Mesendoderm (in vitro differentiated cells): ENCODE data around the gene DNM3.
A peak's percentile ranks its signal among the peaks of the same experiment; 100 is the strongest.

Experiments used
- DNase-seq: peaks from one replicate; pipeline ENCODE4 v3.0.0; 2013
- H2AK5ac ChIP-seq: 2 replicates; pipeline ENCODE4 v1.6.1; 2013; ENCODE audit warnings: low read length, inconsistent platforms
- H2BK120ac ChIP-seq: 2 replicates; pipeline ENCODE4 v1.6.1; 2013; ENCODE audit warnings: low read depth, mild to moderate bottlenecking, low read length, moderate library complexity, mixed read lengths
- H2BK15ac ChIP-seq: replicated peaks from 2 replicates; pipeline ENCODE4 v1.6.1; 2013; ENCODE audit warnings: low read depth, mild to moderate bottlenecking, moderate library complexity
- H2BK5ac ChIP-seq: 2 replicates; pipeline ENCODE4 v1.6.1; 2013; ENCODE audit warnings: low read length, inconsistent platforms
- H3K18ac ChIP-seq: 2 replicates; pipeline ENCODE4 v1.6.1; 2013; ENCODE audit warnings: mild to moderate bottlenecking, low read length, mixed read lengths
- H3K23ac ChIP-seq: one replicate; pipeline ENCODE4 v1.6.1; 2013; ENCODE audit warnings: low read length
- H3K27ac ChIP-seq: 2 replicates; pipeline ENCODE4 v1.5.1; 2013; ENCODE audit warnings: low read depth, mild to moderate bottlenecking, inconsistent platforms, low read length, moderate library complexity
- H3K27me3 ChIP-seq: 2 replicates; pipeline ENCODE4 v1.6.1; 2013; ENCODE audit warnings: low read length, control low read depth, mild to moderate bottlenecking, inconsistent platforms; ENCODE audit not compliant: insufficient read depth, poor library complexity
- H3K36me3 ChIP-seq: 2 replicates; pipeline ENCODE4 v1.6.1; 2013; ENCODE audit warnings: low read length, inconsistent platforms; ENCODE audit not compliant: control insufficient read depth, insufficient read depth
- H3K4ac ChIP-seq: one replicate; pipeline ENCODE4 v1.6.1; 2013; ENCODE audit warnings: low read depth, mild to moderate bottlenecking, low read length, moderate library complexity
- H3K4me1 ChIP-seq: 2 replicates; pipeline ENCODE4 v1.6.1; 2013; ENCODE audit warnings: low read depth, low read length, inconsistent platforms; ENCODE audit not compliant: control insufficient read depth
- H3K4me2 ChIP-seq: 2 replicates; pipeline ENCODE4 v1.6.1; 2013; ENCODE audit warnings: low read length
- H3K4me3 ChIP-seq: 2 replicates; pipeline ENCODE4 v1.5.1; 2013; ENCODE audit warnings: mild to moderate bottlenecking, low read length
- H3K56ac ChIP-seq: one replicate; pipeline ENCODE4 v1.6.1; 2013; ENCODE audit warnings: low read length
- H3K79me1 ChIP-seq: 2 replicates; pipeline ENCODE4 v1.6.1; 2013; ENCODE audit warnings: low read length, inconsistent platforms
- H3K79me2 ChIP-seq: 2 replicates; pipeline ENCODE4 v1.6.1; 2013; ENCODE audit warnings: mild to moderate bottlenecking, low read length; ENCODE audit not compliant: control insufficient read depth, insufficient read depth
- H3K9ac ChIP-seq: 2 replicates; pipeline ENCODE4 v1.6.1; 2013; ENCODE audit warnings: low read length, inconsistent platforms
- H4K5ac ChIP-seq: one replicate; pipeline ENCODE4 v1.6.1; 2013; ENCODE audit warnings: low read length
- H4K8ac ChIP-seq: one replicate; pipeline ENCODE4 v1.6.1; 2013; ENCODE audit warnings: low read depth, mild to moderate bottlenecking, control low read depth, low read length, moderate library complexity
- WGBS: extraction: QIAGEN DNeasy Blood & Tissue Kit; methylation state at CpG from one replicate; pipeline ENCODE4 v1.1.7; 2013; ENCODE audit warnings: low lambda C conversion rate, missing lambda C conversion rate; ENCODE audit not compliant: insufficient coverage; ENCODE audit errors: extremely low coverage; 5-methylcytosine and 5-hydroxymethylcytosine counted together

Gene DNM3

DNA sequence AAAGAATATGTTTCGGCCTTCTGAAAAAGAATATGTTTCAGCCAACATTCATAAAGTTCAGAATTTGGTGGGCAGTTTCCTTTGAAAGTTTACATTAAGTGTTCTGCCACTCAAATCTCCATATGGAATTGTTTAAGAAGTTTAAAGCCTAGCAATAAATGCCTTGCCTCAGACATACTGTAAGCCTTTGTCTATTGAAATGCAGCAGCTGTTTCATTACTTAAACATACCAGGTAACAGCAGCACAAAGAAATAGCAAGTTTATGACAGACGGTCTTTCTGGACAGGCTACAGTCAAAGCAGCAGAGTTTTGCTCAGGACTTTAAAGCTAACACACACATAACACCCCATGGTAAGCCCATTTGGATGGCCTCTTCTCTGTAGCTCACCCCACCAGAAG lies 540.6 kb downstream of the DNM3 start:
- Histone ChIP-seq H3K4me2 (no peak overlapping the region), H2BK5ac (no peak overlapping the region), H2BK120ac (no peak overlapping the region), H3K4ac (no peak overlapping the region), H2AK5ac (no peak overlapping the region), H2BK15ac (no peak overlapping the region), H3K4me3 (no peak overlapping the region), H4K8ac (no peak overlapping the region), H4K5ac (no peak overlapping the region), H3K9ac (no peak overlapping the region), H3K23ac (no peak overlapping the region), H3K79me1 (no peaks in the 10 kb centered on the region), H3K56ac (no peak overlapping the region), H3K27ac (no peak overlapping the region), H3K79me2 (no peaks in the 10 kb centered on the region), H3K18ac (no peak overlapping the region), H3K36me3 (no peaks in the 10 kb centered on the region), H3K27me3 (no peaks in the 10 kb centered on the region), H3K4me1 (no peaks in the 10 kb centered on the region)
- WGBS, result no CpG with 5 or more reads among the region's 2 CpGs
- no peak for DNase-seq

DNA sequence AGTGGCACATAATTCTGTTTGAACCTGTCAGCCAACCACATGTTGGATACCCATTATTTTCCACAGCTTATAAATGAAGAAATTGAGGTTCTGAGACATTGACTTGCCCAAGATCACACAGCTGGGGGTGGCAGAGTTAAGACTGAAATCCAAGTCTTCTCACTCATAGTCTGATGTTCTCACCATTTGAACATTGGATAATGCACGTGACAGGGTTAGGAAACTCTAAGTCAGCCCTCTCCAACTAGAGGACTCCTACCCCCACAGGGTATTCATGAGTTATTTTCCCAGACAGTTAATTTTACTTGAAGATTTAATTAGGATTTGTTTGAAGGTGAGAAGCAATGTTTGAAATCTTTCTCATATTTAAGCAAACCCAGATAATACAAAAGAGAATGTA lies 541.1 kb downstream of the DNM3 start:
- H3K27ac ChIP-seq, result no peak overlapping the region
- no peak overlapping the region for H4K8ac ChIP-seq
- H3K79me1 ChIP-seq, result no peaks in the 10 kb centered on the region
- no peak overlapping the region for H3K56ac ChIP-seq
- no peak overlapping the region for H2AK5ac ChIP-seq
- no peak overlapping the region for H3K4ac ChIP-seq
- no peak overlapping the region for H3K4me3 ChIP-seq
- no peaks in the 10 kb centered on the region for H3K79me2 ChIP-seq
- H3K23ac ChIP-seq, result no peak overlapping the region
- no peak overlapping the region for H4K5ac ChIP-seq
- H2BK5ac ChIP-seq, result no peak overlapping the region
- no CpG with 5 or more reads among the region's 1 CpG for WGBS
- no peak overlapping the region for H3K9ac ChIP-seq
- no peak overlapping the region for H3K4me2 ChIP-seq
- H3K18ac ChIP-seq, result peak overlapping the region; percentile 68
- no peak for DNase-seq
- no peaks in the 10 kb centered on the region for H3K36me3 ChIP-seq
- H2BK120ac ChIP-seq, result no peak overlapping the region
- H3K4me1 ChIP-seq, result no peaks in the 10 kb centered on the region
- H2BK15ac ChIP-seq, result no peak overlapping the region
- no peaks in the 10 kb centered on the region for H3K27me3 ChIP-seq

- Histone ChIP-seq H3K4ac (no peak overlapping the region), H4K8ac (no peak overlapping the region), H3K4me3 (no peak overlapping the region), H3K4me2 (no peak overlapping the region), H3K79me2 (no peaks in the 10 kb centered on the region), H3K18ac (no peak overlapping the region), H3K79me1 (no peaks in the 10 kb centered on the region), H2BK15ac (peak overlapping the region; percentile 57), H2AK5ac (no peak overlapping the region), H4K5ac (no peak overlapping the region), H3K27me3 (no peaks in the 10 kb centered on the region), H3K9ac (no peak overlapping the region), H3K56ac (no peak overlapping the region), H3K4me1 (no peaks in the 10 kb centered on the region), H3K36me3 (no peaks in the 10 kb centered on the region), H3K27ac (no peak overlapping the region), H2BK120ac (no peak overlapping the region), H3K23ac (no peak overlapping the region), H2BK5ac (no peak overlapping the region)
- no CpG with 5 or more reads among the region's 4 CpGs for WGBS
- DNase-seq, result no peak
These were observed 541.7 kb downstream of the DNM3 start for GRCh38 chr1:172382990-172383389.

DNA sequence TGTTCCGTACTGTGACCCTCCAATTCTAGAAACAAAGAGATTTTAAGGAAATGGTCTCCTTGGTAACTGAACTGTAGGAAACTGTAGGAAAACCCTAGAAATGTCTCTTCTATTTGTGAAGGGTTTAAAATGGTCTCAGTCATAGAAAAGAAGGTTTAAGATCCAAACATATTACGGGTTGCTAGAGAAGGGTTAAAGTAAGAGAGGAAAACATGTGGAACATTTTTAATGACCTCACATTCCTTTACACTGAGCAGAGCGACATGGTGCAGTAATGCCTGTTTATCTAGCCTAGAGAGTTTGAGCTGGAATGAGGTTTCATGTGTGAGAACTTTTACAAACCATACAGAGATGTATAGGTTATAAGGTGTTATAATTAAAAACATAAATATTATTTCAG lies 542.2 kb downstream of the DNM3 start:
- H4K8ac ChIP-seq, result no peak overlapping the region
- H3K4me1 ChIP-seq, result no peaks in the 10 kb centered on the region
- no peak overlapping the region for H3K4ac ChIP-seq
- no peak overlapping the region for H2BK15ac ChIP-seq
- peak; percentile 39 for DNase-seq
- no CpG with 5 or more reads among the region's 3 CpGs for WGBS
- H3K36me3 ChIP-seq, result no peaks in the 10 kb centered on the region
- no peak overlapping the region for H3K56ac ChIP-seq
- no peak overlapping the region for H3K4me2 ChIP-seq
- no peaks in the 10 kb centered on the region for H3K79me1 ChIP-seq
- H4K5ac ChIP-seq, result no peak overlapping the region
- no peak overlapping the region for H3K9ac ChIP-seq
- H3K79me2 ChIP-seq, result no peaks in the 10 kb centered on the region
- H3K27me3 ChIP-seq, result no peaks in the 10 kb centered on the region
- H3K27ac ChIP-seq, result no peak overlapping the region
- H3K23ac ChIP-seq, result no peak overlapping the region
- no peak overlapping the region for H3K4me3 ChIP-seq
- H2BK5ac ChIP-seq, result no peak overlapping the region
- H2BK120ac ChIP-seq, result no peak overlapping the region
- no peak overlapping the region for H3K18ac ChIP-seq
- H2AK5ac ChIP-seq, result no peak overlapping the region

- H3K4ac ChIP-seq, result no peak overlapping the region
- H3K23ac ChIP-seq, result no peak overlapping the region
- H4K8ac ChIP-seq, result no peak overlapping the region
- DNase-seq, result no peak
- no CpG with 5 or more reads among the region's 1 CpG for WGBS
- H3K79me2 ChIP-seq, result no peaks in the 10 kb centered on the region
- no peak overlapping the region for H3K9ac ChIP-seq
- H3K36me3 ChIP-seq, result no peaks in the 10 kb centered on the region
- no peak overlapping the region for H2BK120ac ChIP-seq
- H2BK15ac ChIP-seq, result no peak overlapping the region
- H2AK5ac ChIP-seq, result no peak overlapping the region
- no peak overlapping the region for H3K4me2 ChIP-seq
- H3K18ac ChIP-seq, result no peak overlapping the region
- H3K4me1 ChIP-seq, result no peaks in the 10 kb centered on the region
- no peak overlapping the region for H4K5ac ChIP-seq
- no peaks in the 10 kb centered on the region for H3K79me1 ChIP-seq
- no peaks in the 10 kb centered on the region for H3K27me3 ChIP-seq
- H3K27ac ChIP-seq, result no peak overlapping the region
- H2BK5ac ChIP-seq, result no peak overlapping the region
- no peak overlapping the region for H3K56ac ChIP-seq
- no peak overlapping the region for H3K4me3 ChIP-seq
These were observed 543.4 kb downstream of the DNM3 start for GRCh38 chr1:172384656-172385055.

DNA sequence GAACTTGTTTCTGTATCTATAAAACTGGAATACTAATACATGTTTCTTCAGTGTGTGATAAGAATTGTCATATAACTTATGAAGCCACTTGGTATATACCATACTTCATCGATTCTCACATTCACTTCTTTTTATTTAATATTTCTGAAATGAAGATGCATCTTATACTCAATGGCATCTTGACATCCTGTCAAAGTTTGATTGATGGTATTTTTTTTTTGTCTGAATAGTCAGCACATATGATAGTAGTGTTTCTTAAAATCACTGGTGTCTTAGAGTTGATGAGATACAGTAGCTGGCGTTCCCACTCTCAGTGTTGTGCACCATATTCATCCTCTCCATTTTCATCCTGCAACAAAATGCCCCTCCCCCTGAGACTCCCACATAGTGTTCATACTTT lies 544.7 kb downstream of the DNM3 start:
- Histone ChIP-seq H3K27me3 (no peaks in the 10 kb centered on the region), H2BK5ac (no peak overlapping the region), H2BK15ac (no peak overlapping the region), H4K5ac (no peak overlapping the region), H3K4me3 (no peak overlapping the region), H3K4me1 (peaks cover 3% of the 10 kb centered on the region), H3K23ac (no peak overlapping the region), H2AK5ac (no peak overlapping the region), H3K79me2 (no peaks in the 10 kb centered on the region), H3K56ac (no peak overlapping the region), H3K18ac (no peak overlapping the region), H3K4ac (no peak overlapping the region), H3K9ac (no peak overlapping the region), H2BK120ac (no peak overlapping the region), H3K27ac (no peak overlapping the region), H3K79me1 (no peaks in the 10 kb centered on the region), H3K36me3 (no peaks in the 10 kb centered on the region), H3K4me2 (no peak overlapping the region), H4K8ac (no peak overlapping the region)
- DNase-seq, result no peak
- no CpG with 5 or more reads among the region's 2 CpGs for WGBS
